Choroid plexus epithelial cell (primary cell): ENCODE measurements around the gene DBNL.

Source experiments
- DNase-seq: peaks from one replicate; pipeline ENCODE4 v3.0.0-alpha.2; 2010; ENCODE audit warnings: low read depth
- H3K4me3 ChIP-seq: 2 replicates; pipeline ENCODE4 v1.5.1; 2011; ENCODE audit warnings: low read depth, mild to moderate bottlenecking, control low read depth, low read length, moderate library complexity
- TF ChIP-seq, protein P1 (sequence below): conservative IDR thresholded peaks from 2 replicates; pipeline ENCODE4 v1.5.1; 2011; ENCODE audit warnings: low read depth, mild to moderate bottlenecking, control low read depth, inconsistent platforms, low read length, moderate library complexity

DBNL gene

DNA sequence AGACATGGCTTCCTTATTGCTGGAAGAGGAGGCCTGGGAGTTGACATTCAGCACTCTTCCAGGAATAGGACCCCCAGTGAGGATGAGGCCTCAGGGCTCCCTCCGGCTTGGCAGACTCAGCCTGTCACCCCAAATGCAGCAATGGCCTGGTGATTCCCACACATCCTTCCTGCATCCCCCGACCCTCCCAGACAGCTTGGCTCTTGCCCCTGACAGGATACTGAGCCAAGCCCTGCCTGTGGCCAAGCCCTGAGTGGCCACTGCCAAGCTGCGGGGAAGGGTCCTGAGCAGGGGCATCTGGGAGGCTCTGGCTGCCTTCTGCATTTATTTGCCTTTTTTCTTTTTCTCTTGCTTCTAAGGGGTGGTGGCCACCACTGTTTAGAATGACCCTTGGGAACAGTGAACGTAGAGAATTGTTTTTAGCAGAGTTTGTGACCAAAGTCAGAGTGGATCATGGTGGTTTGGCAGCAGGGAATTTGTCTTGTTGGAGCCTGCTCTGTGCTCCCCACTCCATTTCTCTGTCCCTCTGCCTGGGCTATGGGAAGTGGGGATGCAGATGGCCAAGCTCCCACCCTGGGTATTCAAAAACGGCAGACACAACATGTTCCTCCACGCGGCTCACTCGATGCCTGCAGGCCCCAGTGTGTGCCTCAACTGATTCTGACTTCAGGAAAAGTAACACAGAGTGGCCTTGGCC is 16.6 kb downstream of the DBNL start:
- TF ChIP-seq, protein P1, sequence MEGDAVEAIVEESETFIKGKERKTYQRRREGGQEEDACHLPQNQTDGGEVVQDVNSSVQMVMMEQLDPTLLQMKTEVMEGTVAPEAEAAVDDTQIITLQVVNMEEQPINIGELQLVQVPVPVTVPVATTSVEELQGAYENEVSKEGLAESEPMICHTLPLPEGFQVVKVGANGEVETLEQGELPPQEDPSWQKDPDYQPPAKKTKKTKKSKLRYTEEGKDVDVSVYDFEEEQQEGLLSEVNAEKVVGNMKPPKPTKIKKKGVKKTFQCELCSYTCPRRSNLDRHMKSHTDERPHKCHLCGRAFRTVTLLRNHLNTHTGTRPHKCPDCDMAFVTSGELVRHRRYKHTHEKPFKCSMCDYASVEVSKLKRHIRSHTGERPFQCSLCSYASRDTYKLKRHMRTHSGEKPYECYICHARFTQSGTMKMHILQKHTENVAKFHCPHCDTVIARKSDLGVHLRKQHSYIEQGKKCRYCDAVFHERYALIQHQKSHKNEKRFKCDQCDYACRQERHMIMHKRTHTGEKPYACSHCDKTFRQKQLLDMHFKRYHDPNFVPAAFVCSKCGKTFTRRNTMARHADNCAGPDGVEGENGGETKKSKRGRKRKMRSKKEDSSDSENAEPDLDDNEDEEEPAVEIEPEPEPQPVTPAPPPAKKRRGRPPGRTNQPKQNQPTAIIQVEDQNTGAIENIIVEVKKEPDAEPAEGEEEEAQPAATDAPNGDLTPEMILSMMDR, result no peak
- DNase-seq, result no peak
- H3K4me3 ChIP-seq, result no peak overlapping the region

DNA sequence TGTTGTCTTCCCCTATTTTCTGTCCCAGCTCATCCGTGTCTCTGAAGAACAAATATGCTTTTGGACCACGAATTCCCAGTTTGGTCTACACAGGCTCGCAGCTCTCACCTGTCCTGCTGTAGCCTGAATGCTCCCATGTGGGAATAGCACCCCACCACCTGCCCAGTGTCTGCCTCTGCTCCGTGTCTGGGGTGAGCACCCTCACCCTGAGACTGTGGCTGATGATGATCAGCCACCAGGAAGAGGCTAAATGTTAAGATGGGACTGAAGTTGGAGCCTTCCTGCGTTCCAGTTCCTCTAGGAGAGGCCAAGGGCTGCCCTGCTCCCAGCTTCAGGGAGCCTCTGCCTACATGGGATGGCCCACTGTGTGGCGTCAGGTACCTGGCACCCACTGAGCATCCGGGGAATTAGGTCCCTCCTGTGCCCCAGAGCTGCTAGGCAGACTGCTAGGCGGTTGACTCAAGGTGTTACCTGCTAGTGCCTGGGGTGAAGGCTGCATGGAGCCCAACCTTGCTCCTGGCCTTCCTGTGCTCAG is 17.2 kb downstream of the DBNL start:
- TF ChIP-seq, protein P1, result no peak
- no peak for DNase-seq
- H3K4me3 ChIP-seq, result no peak overlapping the region

DNA sequence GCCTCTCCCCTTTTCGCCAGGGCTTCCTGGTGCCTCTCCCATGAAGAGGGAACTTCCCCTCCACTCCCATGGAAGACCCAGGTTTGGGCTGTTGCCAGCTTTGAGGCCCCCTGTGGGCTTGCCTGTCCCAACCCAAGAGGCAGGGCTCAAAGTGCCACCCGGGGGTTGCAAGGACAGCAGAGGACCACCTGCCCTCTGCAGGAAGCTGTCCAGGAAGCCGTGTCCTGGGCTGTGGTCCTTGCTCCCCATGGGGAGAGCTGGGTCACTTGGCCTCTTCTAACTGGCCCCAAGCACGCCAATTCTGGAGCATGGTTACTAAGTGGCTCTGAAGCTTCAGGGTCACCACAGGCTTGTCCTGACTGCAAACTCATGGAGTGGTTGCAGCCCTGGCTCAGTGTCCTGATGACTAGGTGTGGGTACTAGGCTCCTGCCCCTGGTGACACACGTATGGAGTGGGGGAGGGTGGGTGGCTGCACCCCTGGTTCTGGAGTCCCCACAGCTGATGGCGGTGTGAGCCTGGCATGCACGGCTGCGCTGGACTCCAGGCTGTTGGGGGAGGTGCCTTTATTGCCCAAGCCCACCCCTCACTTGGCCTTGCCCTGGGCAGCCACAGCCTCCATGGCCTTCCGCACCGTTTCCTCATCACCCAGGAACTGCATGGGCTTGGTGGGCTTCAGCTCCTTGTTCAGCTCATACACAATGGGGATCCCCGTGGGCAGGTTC is 17.8 kb downstream of the DBNL start:
- TF ChIP-seq, protein P1, result no peak
- H3K4me3 ChIP-seq, result no peak overlapping the region
- DNase-seq, result no peak

DNA sequence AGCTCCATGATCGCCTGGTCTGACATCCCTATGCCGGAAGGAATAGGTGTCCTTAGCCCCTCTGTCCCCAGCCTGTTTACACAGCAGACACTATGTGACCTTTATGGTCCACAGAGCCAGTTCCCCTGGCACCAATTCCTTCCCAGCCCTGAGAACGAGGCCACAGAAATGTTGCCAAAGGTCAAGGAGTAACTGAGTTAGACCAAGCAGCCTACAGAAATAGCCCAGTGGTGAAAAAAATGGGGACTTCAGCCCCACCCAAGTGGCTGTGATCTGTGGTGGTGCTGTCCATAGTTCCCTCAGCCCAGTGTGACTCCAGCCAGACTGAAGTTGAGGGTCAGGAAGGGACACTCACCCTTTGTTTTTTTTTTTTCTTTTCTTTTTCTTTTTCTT is 18.4 kb downstream of the DBNL start:
- no peak overlapping the region for H3K4me3 ChIP-seq
- TF ChIP-seq, protein P1, result no peak
- DNase-seq, result no peak

DNA sequence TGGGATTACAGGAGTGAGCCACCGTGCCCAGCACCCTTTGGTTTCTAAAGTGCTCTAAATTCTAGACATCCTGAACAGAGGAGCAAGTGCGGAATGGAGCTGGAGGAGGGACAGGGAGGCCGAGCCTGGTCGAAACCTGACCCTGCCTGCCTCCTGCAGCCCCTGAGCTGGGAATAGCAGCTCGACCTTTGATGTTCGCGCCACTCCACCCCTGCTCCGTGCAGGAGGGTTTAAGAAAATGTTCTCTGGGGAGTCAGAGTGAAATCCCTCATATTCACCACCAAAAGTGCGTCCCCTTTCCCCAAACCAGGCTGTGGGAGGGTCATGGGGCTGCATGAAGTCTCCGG is 19.0 kb downstream of the DBNL start:
- DNase-seq, result no peak
- H3K4me3 ChIP-seq, result no peak overlapping the region
- TF ChIP-seq, protein P1, result no peak

DNA sequence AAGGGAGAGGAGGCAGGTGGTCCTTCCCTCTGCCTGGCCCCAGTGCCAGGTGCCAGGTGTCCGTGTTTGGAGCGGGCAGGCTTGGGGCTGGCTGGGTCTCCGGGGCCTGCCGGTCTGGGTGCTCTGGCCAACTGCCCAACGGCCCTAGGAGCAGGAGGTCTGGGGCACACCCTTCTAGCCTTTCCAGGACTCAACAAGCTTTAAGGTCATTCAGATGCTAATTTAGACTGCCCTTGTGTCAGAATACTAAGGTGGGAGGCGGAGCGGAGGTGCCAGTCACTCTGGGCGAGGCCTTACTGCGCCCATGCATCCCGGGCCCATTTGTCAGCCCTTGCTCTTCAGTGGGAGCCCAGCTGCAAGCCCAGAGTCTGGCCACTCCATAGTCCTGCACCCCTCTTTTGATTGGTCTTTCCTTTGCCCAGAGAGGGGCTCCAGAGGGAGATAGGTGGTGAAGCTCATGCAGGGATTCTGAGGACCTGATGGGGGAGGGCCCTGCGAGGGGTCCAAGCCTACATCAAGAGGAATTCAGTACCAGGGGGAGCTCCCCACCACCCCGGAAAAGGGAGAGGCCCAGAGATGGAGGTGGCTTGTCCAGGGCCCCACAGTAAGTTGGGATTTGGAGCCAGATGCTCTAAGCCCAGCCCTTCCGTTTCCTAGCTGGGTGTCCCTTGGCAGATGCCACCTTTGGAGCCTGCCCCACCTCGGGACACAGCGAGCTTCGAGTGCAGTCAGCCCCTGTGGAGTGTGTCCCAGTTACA is 19.6 kb downstream of the DBNL start:
- no peak overlapping the region for H3K4me3 ChIP-seq
- TF ChIP-seq, protein P1, result no peak
- DNase-seq, result no peak
